Measurements from ENCODE around the gene TRIM47. TPM values are rescaled to one million over a fixed set of nuclear protein-coding genes. Genes with fewer than 3 reads are reported as not detected.
A peak's percentile ranks its signal among the peaks of the same experiment; 100 is the strongest.

The TRIM47 gene
- total RNA-seq, 1 donor from 2014 or later = 3.1 TPM

DNA sequence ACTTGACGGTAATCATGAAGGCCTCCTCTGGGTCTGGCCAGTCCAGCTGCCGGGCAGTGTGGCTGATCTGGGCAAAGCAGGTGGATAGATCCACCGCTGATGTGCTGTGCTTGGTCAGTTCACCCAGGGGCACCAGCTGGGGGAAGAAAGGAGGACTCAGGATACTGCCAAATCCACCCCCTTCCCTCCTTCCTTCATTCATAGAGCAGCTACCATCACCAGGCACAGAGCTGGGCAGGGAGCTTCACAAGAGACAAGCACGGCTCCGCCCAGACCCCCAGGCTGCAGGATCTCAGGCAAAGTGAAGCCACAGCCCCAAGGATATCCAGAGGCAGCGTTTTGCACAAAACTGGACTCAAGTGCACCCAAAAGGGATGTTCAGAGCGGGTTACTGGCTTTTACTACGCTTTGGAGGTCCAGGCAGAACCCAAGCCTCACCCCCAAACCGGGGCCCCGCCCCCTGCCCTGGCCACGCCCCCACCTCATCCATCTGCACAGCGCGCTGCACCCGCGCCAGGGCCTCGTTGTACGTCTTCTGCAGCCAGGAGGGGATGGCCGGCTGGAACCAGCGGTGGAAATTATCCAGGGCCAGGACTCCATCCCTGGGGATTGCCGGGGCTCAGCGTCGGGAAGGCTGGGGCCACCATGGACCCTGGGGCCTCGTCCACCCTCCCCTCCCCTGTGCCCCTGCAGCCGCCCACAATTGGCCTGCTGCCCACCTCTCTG, 43.3 kb downstream of the TRIM47 start:
- Mint-ChIP-seq H3K4me1 (peaks cover 10% of the 10 kb centered on the region), H3K4me3 (no peak overlapping the region), H3K27me3 (no peaks in the 10 kb centered on the region), H3K9me3 (no peaks in the 10 kb centered on the region), H3K27ac (no peak overlapping the region), H3K36me3 (ENCODE audit: low read depth) (peaks cover 65% of the 10 kb centered on the region)
- intact Hi-C loops (cut with micrococcal nuclease) = no loop called here
- TF ChIP-seq, protein P1, sequence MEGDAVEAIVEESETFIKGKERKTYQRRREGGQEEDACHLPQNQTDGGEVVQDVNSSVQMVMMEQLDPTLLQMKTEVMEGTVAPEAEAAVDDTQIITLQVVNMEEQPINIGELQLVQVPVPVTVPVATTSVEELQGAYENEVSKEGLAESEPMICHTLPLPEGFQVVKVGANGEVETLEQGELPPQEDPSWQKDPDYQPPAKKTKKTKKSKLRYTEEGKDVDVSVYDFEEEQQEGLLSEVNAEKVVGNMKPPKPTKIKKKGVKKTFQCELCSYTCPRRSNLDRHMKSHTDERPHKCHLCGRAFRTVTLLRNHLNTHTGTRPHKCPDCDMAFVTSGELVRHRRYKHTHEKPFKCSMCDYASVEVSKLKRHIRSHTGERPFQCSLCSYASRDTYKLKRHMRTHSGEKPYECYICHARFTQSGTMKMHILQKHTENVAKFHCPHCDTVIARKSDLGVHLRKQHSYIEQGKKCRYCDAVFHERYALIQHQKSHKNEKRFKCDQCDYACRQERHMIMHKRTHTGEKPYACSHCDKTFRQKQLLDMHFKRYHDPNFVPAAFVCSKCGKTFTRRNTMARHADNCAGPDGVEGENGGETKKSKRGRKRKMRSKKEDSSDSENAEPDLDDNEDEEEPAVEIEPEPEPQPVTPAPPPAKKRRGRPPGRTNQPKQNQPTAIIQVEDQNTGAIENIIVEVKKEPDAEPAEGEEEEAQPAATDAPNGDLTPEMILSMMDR (IDR thresholded peaks at IDR 0.05) = no peak
- ATAC-seq (ENCODE audit: low read depth) = no peak
- DNase-seq = no peak
- ChIA-PET CTCF (interaction anchor here (1.2 kb wide), 2 partner anchors 10 to 13 kb away, joined by 3 read pairs; no protein-coding TSS in a partner anchor), POLR2A (interaction anchor here (0.6 to 1.7 kb wide), 3 partner anchors 10 to 417 kb away, joined by 3 to 4 read pairs (median 3); no protein-coding TSS in a partner anchor)

DNA sequence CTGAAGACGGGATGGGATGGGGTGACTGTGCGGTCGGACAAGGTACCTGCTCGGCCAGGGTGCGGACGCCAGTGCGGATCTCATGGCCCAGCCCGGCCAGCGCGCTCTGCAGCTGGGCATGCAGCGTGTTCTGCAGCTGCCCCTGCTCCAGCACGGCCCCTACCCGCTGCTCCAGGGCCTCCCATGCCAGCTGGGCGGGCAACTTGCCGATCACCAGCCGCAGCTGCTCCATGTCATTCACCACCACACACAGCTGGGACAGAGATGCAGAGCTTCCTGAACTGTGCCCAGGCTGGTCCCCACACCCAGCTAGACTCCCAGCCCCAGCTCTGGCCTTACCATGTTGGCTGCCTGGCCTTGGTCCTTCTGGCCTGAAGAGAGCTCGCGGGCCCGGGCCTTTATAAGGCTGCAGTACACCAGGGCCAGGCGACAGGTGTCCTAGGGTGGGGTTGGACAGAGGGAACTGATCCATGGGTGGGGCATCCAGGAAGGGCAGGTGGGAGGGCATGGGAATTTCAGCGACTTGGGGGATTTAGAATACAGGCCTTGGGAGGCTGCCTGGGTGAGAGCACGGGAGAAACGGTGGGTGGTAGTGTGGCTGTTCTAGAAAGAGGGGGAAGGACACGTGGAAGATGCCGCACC, 44.0 kb downstream of the TRIM47 start:
- Mint-ChIP-seq H3K36me3 (ENCODE audit: low read depth) (peaks cover 60% of the 10 kb centered on the region), H3K27me3 (no peaks in the 10 kb centered on the region), H3K27ac (no peak overlapping the region), H3K9me3 (no peaks in the 10 kb centered on the region), H3K4me1 (peaks cover 10% of the 10 kb centered on the region), H3K4me3 (no peak overlapping the region)
- TF ChIP-seq, protein P1 (IDR thresholded peaks at IDR 0.05) = no peak
- intact Hi-C loops (cut with micrococcal nuclease) = no loop called here
- no peak for ATAC-seq (ENCODE audit: low read depth)
- ChIA-PET POLR2A (interaction anchor here (0.5 to 1.7 kb wide), 4 partner anchors 11 to 58 kb away, joined by 3 to 4 read pairs (median 4); partner anchors contain the start of gene UNK), CTCF (no interaction called here)
- no peak for DNase-seq

DNA sequence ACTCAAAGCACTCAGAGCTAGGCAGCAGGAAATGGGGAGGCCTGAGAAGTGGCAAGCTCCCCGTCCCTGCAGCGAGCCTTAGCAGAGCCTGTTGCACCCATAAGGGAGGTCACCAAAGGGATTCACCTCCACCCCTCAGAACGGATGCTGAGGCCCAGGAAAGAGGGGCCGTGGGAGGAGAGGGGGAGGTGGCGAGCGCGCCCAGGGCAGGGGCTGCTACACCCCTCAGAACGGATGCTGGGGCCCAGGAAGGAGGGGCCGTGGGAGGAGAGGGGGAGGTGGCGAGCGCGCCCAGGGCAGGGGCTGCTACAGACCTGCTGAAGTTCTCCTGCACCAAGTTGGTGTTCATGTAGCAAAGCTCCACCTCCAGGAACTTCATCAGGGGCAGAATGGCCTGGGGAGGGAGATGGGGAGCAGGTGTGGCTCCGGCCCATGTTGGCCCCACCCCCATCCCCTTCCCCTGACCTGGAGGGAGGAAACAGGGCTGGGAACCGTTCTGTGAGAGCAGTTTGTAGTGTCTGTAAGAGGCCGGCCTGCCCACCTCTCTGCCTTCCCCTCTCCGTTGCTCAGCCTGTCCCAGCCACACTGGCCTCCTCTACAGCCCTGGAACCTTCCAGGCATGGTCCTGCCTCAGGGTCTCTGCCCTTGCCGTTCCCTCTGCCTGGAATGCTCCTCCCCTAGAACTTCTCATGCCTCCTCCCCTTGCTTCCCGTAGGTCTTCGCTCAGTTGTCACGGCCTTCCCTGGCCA, 45.6 kb downstream of the TRIM47 start:
- no peaks in the 10 kb centered on the region for H3K9me3 Mint-ChIP-seq
- H3K27me3 Mint-ChIP-seq = no peaks in the 10 kb centered on the region
- peaks cover 57% of the 10 kb centered on the region for H3K36me3 Mint-ChIP-seq (ENCODE audit: low read depth)
- intact Hi-C loops (cut with micrococcal nuclease) = no loop called here
- no peak for ATAC-seq (ENCODE audit: low read depth)
- TF ChIP-seq, protein P1 (IDR thresholded peaks at IDR 0.05) = no peak
- DNase-seq = no peak
- ChIA-PET CTCF (interaction anchor here (1.4 kb wide), 1 partner anchor 79 kb away, joined by 3 read pairs; no protein-coding TSS in a partner anchor), POLR2A (interaction anchor here (1.5 to 1.6 kb wide), 3 partner anchors 11 to 57 kb away, joined by 3 to 8 read pairs (median 3); partner anchors contain the start of genes UNC13D and WBP2)
- no peak overlapping the region for H3K4me3 Mint-ChIP-seq
- peaks cover 16% of the 10 kb centered on the region for H3K4me1 Mint-ChIP-seq
- peak overlapping the region; percentile 47 for H3K27ac Mint-ChIP-seq

DNA sequence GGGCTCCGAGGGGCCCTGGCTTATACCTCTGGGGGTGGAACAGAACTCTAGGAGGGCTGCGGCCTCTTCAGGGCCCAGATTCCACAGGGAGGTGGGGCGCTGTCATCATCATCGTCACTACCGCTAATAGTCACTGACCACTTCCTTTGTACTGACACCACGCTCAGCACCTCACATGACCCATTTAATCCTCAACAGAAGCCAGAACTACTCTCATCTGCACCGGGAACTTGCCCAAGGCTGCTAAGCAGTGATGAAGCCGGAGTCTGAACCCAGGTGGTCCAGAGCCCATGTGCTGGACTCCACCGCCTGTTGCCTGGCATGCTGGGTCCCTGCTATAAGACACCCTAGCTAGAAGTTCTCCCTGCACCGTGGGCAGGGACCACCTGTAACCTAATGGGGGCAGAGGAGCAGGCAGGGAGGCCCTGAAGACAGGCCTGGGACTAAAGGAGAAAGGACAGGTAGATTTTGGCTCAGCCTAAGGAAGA, 46.2 kb downstream of the TRIM47 start:
- H3K36me3 Mint-ChIP-seq (ENCODE audit: low read depth) = peaks cover 52% of the 10 kb centered on the region
- H3K27ac Mint-ChIP-seq = peak overlapping the region; percentile 47
- H3K4me1 Mint-ChIP-seq = peaks cover 20% of the 10 kb centered on the region
- intact Hi-C loops (cut with micrococcal nuclease) = no loop called here
- ChIA-PET POLR2A (interaction anchor here (0.6 to 1.6 kb wide), 3 partner anchors 12 to 74 kb away, joined by 3 to 8 read pairs (median 4); partner anchors contain the start of genes UNC13D and WBP2), CTCF (interaction anchor here (1.4 kb wide), 1 partner anchor 78 kb away, joined by 3 read pairs; no protein-coding TSS in a partner anchor)
- H3K9me3 Mint-ChIP-seq = no peaks in the 10 kb centered on the region
- H3K4me3 Mint-ChIP-seq = no peak overlapping the region
- TF ChIP-seq, protein P1 (IDR thresholded peaks at IDR 0.05) = no peak
- no peaks in the 10 kb centered on the region for H3K27me3 Mint-ChIP-seq
- no peak for ATAC-seq (ENCODE audit: low read depth)
- DNase-seq = no peak
